Fibroblast of lung (primary cell): ENCODE results near the gene SORBS1.

Experiments used
- EZH2 ChIP-seq: IDR thresholded peaks from 2 replicates; pipeline ENCODE4 v1.5.1; 2012; ENCODE audit warnings: low read length, control low read depth, mild to moderate bottlenecking; ENCODE audit errors: missing control alignments
- TF ChIP-seq, protein P1 (sequence below), 2 donors: IDR thresholded peaks in 1 of 2; conservative IDR thresholded peaks in 1 of 2; 1 replicate in 1 of 2; 2 replicates in 1 of 2; pipeline ENCODE4 v1.5.1; 2011 to 2012; ENCODE audit warnings: low read length in 2 of 2, control low read depth in 1 of 2, inconsistent platforms in 1 of 2, low read depth in 1 of 2, mild to moderate bottlenecking in 1 of 2

DNA sequence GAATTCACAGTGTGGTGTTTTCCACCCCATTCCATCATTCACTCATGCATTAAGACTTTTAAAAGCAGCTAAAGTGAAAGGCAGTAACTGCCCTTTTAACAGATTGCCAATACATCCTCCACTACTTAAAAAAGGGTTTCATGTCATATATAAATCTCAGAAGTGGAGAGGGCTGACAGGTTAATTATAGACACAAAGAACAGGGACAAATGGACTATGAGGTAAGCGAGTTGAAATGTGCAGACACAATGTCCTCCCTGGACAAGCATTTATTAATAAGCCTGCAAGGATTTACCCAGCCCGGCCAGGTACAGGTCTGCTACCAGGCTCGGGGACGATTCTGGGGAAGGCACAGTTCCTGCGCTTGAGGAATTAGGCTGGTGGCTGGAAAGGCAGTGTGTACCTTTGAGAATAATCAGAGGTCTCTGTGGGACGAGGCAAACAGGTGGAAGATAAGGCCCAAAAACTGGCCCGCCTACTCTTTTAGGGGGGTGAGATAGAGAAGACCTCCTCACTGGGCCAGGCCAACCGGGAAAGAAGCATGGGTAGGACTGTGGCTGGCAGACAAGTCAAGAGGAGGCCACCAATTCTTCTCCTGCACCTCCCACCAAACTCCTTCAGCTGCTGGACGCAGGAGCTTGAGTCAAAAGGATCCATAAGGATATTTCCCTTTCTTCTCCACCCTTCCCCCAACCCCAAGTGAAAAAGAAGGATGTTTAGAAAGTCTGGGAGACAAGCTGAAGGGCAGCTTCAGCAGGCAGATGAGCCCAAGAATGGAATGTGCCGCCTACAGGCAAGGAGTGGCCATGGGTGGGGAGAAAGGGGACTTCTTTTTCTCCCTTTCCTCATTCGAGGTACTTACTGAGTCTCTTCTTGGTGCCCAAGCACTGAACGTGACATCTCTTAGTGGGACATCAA is 271.9 kb downstream of the SORBS1 start:
- TF ChIP-seq, protein P1, sequence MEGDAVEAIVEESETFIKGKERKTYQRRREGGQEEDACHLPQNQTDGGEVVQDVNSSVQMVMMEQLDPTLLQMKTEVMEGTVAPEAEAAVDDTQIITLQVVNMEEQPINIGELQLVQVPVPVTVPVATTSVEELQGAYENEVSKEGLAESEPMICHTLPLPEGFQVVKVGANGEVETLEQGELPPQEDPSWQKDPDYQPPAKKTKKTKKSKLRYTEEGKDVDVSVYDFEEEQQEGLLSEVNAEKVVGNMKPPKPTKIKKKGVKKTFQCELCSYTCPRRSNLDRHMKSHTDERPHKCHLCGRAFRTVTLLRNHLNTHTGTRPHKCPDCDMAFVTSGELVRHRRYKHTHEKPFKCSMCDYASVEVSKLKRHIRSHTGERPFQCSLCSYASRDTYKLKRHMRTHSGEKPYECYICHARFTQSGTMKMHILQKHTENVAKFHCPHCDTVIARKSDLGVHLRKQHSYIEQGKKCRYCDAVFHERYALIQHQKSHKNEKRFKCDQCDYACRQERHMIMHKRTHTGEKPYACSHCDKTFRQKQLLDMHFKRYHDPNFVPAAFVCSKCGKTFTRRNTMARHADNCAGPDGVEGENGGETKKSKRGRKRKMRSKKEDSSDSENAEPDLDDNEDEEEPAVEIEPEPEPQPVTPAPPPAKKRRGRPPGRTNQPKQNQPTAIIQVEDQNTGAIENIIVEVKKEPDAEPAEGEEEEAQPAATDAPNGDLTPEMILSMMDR (conservative IDR thresholded peaks at IDR 0.05 in 1 of 2, IDR thresholded peaks at IDR 0.05 in 1 of 2; ENCODE audit: low read depth in 1 of 2, low read length in 2 of 2): peak in 1 of 2 donors; percentile 8
- TF ChIP-seq EZH2: no peak
